ENCODE results near the gene TBC1D22A. TPM values are rescaled to one million over a fixed set of nuclear protein-coding genes. Genes with fewer than 3 reads are reported as not detected.
A peak's percentile ranks its signal among the peaks of the same experiment; 100 is the strongest.

The TBC1D22A gene
- total RNA-seq, 1 donor from 2014 or later: 34.1 TPM

GRCh38 chr22:47054231-47055072, 292.0 kb downstream of the TBC1D22A start:
- DNase-seq (peak; percentile 30), ATAC-seq (no peak)
- Histone ChIP-seq H3K4me1 (no peaks in the 10 kb centered on the region), H3K27me3 (ENCODE audit: low read depth) (no peaks in the 10 kb centered on the region), H3K36me3 (peaks cover 10% of the 10 kb centered on the region), H3K9me3 (no peaks in the 10 kb centered on the region), H3K4me3 (no peak overlapping the region), H3K27ac (no peak overlapping the region)
- no peak for TF ChIP-seq CTCF (IDR thresholded peaks at IDR 0.05)
- intact Hi-C loops (cut with DNase I): no loop called here

- no peak for TF ChIP-seq CTCF (IDR thresholded peaks at IDR 0.05)
- no peak for ATAC-seq
- Histone ChIP-seq H3K4me3 (no peak overlapping the region), H3K9me3 (no peaks in the 10 kb centered on the region), H3K27me3 (ENCODE audit: low read depth) (no peaks in the 10 kb centered on the region), H3K4me1 (no peaks in the 10 kb centered on the region), H3K27ac (no peak overlapping the region), H3K36me3 (peaks cover 16% of the 10 kb centered on the region)
- peak; percentile 17 for DNase-seq
- intact Hi-C loops (cut with DNase I): no loop called here
Observed at GRCh38 chr22:47055073-47055355, 292.6 kb downstream of the TBC1D22A start.

GRCh38 chr22:47055461-47055860, 293.0 kb downstream of the TBC1D22A start:
- no peak for TF ChIP-seq CTCF (IDR thresholded peaks at IDR 0.05)
- intact Hi-C loops (cut with DNase I): no loop called here
- DNase-seq: peak; percentile 7

GRCh38 chr22:47055921-47056320, 293.5 kb downstream of the TBC1D22A start:
- DNase-seq (peak; percentile 28), ATAC-seq (no peak)
- Histone ChIP-seq H3K4me1 (no peaks in the 10 kb centered on the region), H3K36me3 (peaks cover 25% of the 10 kb centered on the region), H3K9me3 (no peaks in the 10 kb centered on the region), H3K4me3 (no peak overlapping the region), H3K27ac (no peak overlapping the region), H3K27me3 (ENCODE audit: low read depth) (no peaks in the 10 kb centered on the region)
- no peak for TF ChIP-seq CTCF (IDR thresholded peaks at IDR 0.05)
- intact Hi-C loops (cut with DNase I): no loop called here

More at GRCh38 chr22:47055461-47055860, 293.0 kb downstream of the TBC1D22A start:
- no peak overlapping the region for H3K4me3 ChIP-seq
- ATAC-seq: no peak
- H3K4me1 ChIP-seq: no peaks in the 10 kb centered on the region
- no peak overlapping the region for H3K27ac ChIP-seq
- peaks cover 20% of the 10 kb centered on the region for H3K36me3 ChIP-seq
- H3K9me3 ChIP-seq: no peaks in the 10 kb centered on the region
- no peaks in the 10 kb centered on the region for H3K27me3 ChIP-seq (ENCODE audit: low read depth)

- no peak for ATAC-seq
- Histone ChIP-seq H3K36me3 (peaks cover 29% of the 10 kb centered on the region), H3K9me3 (no peaks in the 10 kb centered on the region), H3K27me3 (ENCODE audit: low read depth) (no peaks in the 10 kb centered on the region), H3K27ac (no peak overlapping the region), H3K4me1 (no peaks in the 10 kb centered on the region), H3K4me3 (no peak overlapping the region)
- intact Hi-C loops (cut with DNase I): no loop called here
- TF ChIP-seq CTCF (IDR thresholded peaks at IDR 0.05): no peak
- DNase-seq: peak; percentile 29
Observed at GRCh38 chr22:47056361-47056760, 293.9 kb downstream of the TBC1D22A start.

Data from lower lobe of right lung (tissue), 2 donors.